Stimulated activated naive CD8-positive, alpha-beta T cell treated with anti-CD3 and anti-CD28 coated beads, Interleukin-15, Interleukin-2, amounts not matched to agents 100 U/mL and 50 U/mL, for 24 hours (primary cell): ENCODE results near the gene MYO3B.

Source experiments
- ATAC-seq: fragments of 150-1000 bp; cut with Tn5 transposase; one replicate; pipeline ENCODE4 v1.10.0; 2021
- DNase-seq: peaks from one replicate; pipeline ENCODE4 v3.0.0; 2021

MYO3B gene

GRCh38 chr2:170703776-170704476, 526.0 kb downstream of the MYO3B start:
- ATAC-seq (no peak), DNase-seq (no peak)
